Muscle of back (tissue), 11 donors: ENCODE data around the gene ALOXE3. TPM values are rescaled to one million over a fixed set of nuclear protein-coding genes. Genes with fewer than 3 reads are reported as not detected.
"Not testable (repeated sequence)": the region's sequence is repeated elsewhere in the genome, so short reads cannot be mapped to it uniquely, and the experiment has no call there.

Experiments used
- DNase-seq, 3 donors: peaks; one replicate each; pipeline versions ENCODE4 v3.0.0 to v3.0.0-alpha.2; 2013
- polyA plus RNA-seq, 10 donors: library from polyadenylated mRNA; unstranded; fragments of 120-200 nt; gene quantifications; one replicate each; pipeline ENCODE4 v1.2.1, GENCODE V29; 2013; ENCODE audit not compliant: insufficient read length in 10 of 10

Gene ALOXE3
- polyA plus RNA-seq, 10 donors: 0.05 TPM; not detected in 9

DNA sequence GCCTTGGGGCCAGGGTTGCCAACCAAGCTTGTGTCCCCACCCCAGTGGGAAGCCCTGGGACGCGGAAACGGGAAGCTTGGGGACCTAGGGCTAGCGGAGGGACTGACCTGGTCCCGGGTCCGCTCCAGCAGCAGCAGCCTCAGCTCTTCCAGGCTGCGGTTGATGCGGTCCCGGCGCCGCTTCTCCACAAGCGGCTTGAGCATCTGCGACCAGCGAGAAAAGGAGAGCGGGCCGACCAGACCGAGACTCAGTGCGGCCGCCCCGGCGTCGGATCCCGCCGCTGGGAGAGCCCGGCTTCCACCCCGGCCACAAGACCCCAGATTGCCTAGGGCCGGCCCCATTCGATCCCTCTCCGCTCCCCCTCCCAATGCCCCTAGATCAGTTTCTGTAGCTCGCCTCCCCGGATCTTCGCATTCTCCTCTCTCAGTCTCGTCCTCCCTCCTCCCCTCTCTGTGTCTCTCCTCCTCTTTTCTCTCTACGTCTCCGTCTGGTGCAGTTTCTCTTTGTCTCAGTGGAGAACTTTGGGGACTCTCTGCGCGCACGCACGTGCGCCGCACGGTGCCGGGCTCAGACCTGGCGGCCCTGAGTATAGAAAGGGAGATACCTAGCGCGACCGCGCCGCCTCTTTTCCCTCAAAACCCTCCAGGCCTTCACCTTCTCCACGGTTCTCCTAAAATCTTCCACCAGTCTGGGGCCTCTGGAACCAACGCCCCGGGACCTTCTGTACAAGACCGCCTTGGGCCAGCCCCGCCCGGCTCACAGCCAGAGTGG, 4.8 kb upstream of the ALOXE3 start:
- DNase-seq: peak in 1 of 3 donors; percentile 72

GRCh38 chr17:8122422-8122923, 4.2 kb upstream of the ALOXE3 start:
- DNase-seq: peak in 1 of 3 donors; percentile 53

- DNase-seq: peak in 2 of 3 donors; percentile 63 to 84
These were observed 3.5 kb upstream of the ALOXE3 start for GRCh38 chr17:8121681-8122421.

DNA sequence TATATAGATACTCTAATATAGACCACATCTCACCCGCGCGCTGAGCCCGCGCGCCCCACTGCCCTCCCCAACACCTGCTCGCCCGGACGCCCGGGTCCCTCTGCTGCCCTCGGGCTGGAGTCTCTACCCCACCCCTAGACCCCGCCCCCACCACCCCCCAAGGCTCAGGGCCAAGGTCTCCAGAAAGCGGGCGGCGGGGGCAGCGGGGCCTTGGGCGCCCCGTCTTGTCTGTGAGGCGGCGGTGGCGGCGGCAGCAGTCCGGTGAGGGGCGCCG, 3.0 kb upstream of the ALOXE3 start:
- peak in 1 of 3 donors; percentile 6 for DNase-seq

GRCh38 chr17:8120520-8121406, 2.4 kb upstream of the ALOXE3 start:
- peak in 2 of 3 donors; percentile 49 to 67 for DNase-seq

- peak; percentile 93 to 97 (median 94) for DNase-seq
These were observed 1.5 kb upstream of the ALOXE3 start for GRCh38 chr17:8119581-8120519.

DNA sequence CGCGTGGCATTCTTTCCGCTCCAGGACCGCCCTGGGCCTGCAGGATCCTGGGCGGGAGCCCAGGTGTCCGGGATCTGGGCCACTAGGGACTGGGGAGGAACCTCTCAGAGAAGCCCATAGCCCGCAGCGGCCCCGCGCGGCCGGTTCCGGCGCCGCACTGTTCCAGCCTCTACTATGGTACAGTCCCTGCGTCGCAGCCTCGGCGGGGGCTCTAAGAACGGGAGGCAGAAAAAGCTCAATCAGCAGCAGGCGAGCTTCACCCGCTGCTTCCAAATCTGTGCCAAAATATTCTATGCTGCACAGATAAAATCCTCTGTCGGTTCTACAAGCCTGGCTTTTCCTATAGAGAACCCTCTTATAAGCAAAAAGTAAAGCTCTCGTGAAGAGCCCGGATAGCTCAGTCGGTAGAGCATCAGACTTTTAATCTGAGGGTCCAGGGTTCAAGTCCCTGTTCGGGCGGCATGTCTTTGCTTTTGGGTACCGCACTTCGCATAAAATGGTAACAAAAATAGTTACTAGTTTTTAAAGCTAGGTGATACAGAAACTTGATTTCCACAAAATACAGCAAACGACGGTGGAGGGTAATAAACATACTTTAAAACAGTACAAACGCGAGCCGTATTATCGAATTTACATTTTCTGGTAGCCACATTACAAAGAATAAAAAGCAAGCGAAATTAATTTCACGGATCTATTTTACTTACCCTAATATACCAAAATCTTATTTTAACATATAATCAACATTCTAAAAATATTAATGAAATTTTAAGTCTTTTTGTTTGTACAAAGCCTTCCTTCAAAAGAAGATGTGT, 661 bp upstream of the ALOXE3 start:
- peak; percentile 86 to 92 (median 87) for DNase-seq

GRCh38 chr17:8117367-8117979, 841 bp downstream of the ALOXE3 start:
- no peak for DNase-seq

GRCh38 chr17:8116776-8117175, 1.5 kb downstream of the ALOXE3 start:
- DNase-seq: no peak

- no peak for DNase-seq
These were observed 7.4 kb downstream of the ALOXE3 start for GRCh38 chr17:8110907-8111306.

DNA sequence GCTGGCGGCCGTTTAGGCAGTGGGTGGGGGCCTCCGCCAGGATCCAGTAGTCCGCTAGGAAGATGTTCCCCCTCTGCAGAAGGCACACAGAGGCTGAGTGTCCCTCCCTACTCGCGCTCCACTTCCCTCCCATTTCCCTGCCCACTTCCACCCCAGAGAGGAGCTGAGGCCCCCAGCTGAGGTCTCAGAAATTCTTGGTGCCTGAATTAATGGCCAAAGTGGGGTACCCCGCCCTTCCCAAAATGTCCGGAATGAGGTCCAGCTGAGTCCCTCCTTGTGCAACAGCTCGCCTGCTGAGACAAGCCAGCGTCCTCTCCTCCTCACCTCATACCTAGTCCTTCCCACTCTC, 7.9 kb downstream of the ALOXE3 start:
- DNase-seq: peak in 1 of 3 donors; percentile 12

GRCh38 chr17:8109661-8110455, 8.5 kb downstream of the ALOXE3 start:
- DNase-seq: peak in 2 of 3 donors; percentile 16 to 42

DNA sequence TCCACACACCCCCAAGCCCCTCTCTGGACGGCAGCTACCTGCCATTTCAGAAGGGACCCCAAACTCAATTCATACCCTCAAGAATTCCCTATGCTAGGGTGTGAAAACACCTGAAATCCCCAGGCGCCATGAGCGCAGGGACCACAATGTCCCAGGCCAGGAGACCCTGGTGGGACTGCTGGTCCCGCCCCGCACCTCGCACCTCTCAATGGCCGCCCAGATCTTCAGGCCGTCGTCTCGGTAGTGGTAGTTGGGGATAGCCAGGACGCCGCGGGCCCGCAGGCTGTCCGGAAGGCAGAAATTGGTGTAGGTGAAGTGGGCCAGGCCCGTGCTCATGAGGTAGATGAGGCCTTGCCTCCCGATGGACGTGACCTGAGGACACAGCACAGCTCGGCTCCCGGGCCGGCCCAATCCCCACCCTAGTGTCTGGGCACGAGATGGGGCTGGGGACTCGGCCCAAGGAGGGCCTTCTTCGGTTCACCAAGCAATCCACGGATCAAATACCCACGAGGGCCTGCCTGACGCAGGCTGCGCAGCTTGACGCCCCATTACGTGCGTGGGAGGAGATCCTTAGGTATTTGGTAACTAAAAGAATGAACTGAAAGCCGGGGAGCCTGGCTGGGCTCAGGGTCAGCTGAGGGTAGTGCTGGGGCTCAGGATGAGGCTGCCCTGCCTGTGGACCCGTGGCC, 9.2 kb downstream of the ALOXE3 start:
- no peak for DNase-seq

DNA sequence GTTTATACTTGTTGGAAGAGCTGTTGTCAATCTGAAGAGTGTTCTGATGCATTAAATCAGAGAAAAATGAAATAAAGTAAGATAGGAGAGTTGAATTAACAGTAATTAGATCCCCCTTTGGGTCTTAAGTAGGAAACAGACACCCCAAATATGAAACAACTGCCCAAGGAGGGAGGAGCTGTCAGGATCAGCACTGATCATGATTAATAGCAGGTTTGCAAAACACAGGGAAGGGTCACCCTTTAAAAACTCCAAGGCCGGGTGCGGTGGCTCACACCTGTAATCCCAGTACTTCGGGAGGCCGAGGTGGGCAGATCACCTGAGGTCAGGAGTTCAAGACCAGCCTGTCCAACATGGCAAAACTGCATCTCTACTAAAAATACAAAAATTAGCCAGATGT, 11.3 kb downstream of the ALOXE3 start:
- DNase-seq: not testable (repeated sequence)

- DNase-seq: no peak
These were observed 12.3 kb downstream of the ALOXE3 start for GRCh38 chr17:8105957-8106398.

- DNase-seq: no peak
These were observed 13.4 kb downstream of the ALOXE3 start for GRCh38 chr17:8104911-8105310.

DNA sequence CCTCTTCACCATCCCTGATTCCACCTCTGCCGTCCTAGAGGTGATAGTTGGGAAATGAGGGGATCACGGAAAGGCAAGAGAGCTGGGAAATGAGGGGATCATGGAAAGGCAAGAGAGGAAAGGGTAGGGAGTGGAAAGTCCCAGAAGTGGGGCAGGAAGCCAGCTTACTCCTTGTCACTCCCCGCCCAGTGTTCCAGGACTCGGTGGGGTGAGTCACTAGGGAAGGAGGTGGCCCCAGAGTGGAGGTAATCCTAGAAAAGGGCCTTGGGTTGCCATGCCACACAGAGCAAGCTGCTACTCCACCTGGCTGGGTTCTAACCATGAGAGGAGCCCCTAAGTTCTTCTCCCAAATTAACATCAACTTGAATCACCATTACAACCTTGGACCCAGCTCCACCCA, 14.8 kb downstream of the ALOXE3 start:
- DNase-seq: no peak

GRCh38 chr17:8101721-8102120, 16.6 kb downstream of the ALOXE3 start:
- DNase-seq: no peak
